Fibroblast of mammary gland (primary cell): Measurements from ENCODE around the gene RTL9.

ENCODE experiments used
- DNase-seq: peaks from one replicate; pipeline ENCODE4 v3.0.0-alpha.2; 2010; ENCODE audit warnings: low read depth
- H3K4me3 ChIP-seq: 2 replicates; pipeline ENCODE4 v1.5.1; 2011; ENCODE audit warnings: low read depth, mild to moderate bottlenecking, low read length, moderate library complexity; ENCODE audit not compliant: control insufficient read depth
- TF ChIP-seq, protein P1 (sequence below): conservative IDR thresholded peaks from 2 replicates; pipeline ENCODE4 v1.5.1; 2011; ENCODE audit warnings: low read depth, low read length, inconsistent platforms; ENCODE audit not compliant: control insufficient read depth, insufficient read depth

The RTL9 gene

DNA sequence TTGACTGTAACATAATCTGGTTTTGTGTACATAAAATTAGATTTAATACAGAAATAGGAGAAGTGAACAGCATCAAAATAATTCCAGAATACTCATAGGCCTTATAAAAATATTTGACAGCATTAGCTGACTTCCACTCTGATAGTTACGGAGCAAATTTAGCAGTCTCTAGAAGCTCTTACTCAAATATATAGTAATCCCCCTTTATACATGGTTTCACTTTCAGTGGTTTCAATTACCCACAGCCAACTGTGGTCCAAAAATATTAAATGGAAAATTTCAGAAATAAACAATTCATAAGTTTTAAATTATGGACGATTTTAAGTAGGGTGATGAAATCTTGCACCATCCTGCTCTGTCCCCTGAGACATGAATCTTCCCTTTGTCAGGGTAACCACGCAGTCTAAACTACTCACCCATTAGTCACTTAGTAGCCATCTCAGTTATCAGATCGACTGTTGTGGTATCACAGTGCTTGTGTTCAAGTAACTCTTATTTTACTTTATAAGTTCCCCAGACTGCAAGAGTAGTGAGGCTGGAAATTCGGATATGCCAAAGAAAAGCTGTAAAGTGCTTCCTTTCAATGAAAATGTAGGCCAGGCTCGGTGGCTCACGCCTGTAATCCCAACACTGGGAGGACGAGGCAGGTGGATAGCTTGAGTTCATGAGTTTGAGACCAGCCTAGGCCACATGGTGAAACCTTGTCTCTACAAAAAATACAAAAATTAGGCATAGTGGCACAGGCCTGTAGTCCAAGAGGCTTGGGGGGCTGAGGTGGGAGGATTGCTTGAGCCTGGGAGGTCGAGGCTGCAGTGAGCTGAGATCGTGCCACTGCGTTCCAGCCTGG is 17.2 kb upstream of the RTL9 start:
- DNase-seq = peak; percentile 94
- H3K4me3 ChIP-seq = no peak overlapping the region
- TF ChIP-seq, protein P1, sequence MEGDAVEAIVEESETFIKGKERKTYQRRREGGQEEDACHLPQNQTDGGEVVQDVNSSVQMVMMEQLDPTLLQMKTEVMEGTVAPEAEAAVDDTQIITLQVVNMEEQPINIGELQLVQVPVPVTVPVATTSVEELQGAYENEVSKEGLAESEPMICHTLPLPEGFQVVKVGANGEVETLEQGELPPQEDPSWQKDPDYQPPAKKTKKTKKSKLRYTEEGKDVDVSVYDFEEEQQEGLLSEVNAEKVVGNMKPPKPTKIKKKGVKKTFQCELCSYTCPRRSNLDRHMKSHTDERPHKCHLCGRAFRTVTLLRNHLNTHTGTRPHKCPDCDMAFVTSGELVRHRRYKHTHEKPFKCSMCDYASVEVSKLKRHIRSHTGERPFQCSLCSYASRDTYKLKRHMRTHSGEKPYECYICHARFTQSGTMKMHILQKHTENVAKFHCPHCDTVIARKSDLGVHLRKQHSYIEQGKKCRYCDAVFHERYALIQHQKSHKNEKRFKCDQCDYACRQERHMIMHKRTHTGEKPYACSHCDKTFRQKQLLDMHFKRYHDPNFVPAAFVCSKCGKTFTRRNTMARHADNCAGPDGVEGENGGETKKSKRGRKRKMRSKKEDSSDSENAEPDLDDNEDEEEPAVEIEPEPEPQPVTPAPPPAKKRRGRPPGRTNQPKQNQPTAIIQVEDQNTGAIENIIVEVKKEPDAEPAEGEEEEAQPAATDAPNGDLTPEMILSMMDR = no peak

DNA sequence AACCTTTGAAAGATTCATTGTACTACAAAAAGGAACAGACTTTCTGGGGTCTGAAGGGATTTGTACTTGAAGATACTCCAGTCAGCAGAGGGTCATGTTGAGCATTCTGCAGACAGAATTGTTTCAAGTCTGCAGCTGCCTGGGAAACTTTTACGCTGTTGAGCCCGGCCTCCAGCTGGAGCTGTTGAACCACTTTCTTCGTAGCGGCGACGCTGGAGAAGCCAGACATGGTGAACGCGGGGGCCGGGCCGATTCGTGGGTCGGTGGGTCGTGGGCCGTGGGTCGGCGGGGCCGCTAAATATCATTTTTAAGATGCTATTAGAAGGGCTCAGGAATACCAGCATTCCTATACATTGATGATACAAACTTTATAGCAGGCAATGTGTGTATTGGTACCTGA is 12.0 kb upstream of the RTL9 start:
- TF ChIP-seq, protein P1 = no peak
- no peak overlapping the region for H3K4me3 ChIP-seq
- no peak for DNase-seq

DNA sequence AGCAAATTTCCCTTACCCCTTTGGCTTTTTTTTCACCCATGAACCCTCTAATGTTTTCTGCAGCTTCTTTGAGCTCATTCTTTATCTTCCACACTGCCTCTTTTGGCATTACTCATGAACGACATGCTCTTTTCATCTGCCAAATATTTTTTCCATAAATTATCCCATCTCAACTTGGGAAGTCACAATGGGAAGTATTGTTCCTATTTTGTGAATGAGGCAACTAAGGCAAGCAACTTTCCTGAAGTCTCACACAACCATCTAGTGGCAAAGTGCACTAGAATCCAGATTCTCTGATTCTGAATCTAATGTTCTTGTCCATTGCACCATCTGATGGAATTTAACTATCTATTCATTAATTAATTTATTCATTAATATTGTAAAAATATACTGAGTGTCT is 625 bp downstream of the RTL9 start:
- peak; percentile 8 for DNase-seq
- no peak overlapping the region for H3K4me3 ChIP-seq
- TF ChIP-seq, protein P1 = no peak

DNA sequence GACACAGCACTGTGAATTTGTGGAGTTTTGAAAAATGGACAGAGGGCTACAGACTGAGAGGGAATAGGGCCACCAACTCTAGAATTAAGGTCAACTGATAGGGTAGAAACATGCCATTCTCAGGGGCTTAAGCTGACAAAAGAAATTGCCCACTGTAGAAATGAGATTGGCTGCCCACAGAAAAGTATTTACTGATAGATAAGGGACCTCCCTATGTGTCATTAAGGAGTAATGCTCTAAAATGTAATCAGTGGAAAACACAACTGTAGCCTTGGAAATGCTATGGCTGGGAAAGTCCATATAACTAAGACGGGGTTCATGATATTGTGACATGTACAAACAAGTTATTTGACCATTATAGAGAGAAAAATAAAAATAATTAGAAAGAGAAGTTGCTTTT is 4.6 kb downstream of the RTL9 start:
- no peak overlapping the region for H3K4me3 ChIP-seq
- DNase-seq = no peak
- TF ChIP-seq, protein P1 = no peak

DNA sequence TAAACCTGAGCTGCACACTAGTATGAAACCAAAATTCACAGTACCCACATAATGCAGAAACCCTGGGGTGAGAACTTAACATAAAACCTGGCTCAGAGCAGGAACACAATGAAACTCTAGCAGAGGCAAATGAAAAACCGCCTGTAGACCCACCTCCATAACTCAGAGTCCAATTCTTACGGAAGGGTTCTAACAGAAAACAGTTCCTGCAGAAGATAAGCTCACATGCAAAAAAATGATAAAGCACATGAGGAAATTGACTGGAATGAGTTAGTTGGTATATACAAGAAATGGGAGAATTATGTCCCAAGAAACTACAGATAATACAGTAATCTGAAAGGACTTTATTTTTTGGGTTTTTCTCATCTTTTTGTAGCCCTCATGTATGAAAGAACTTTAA is 14.7 kb downstream of the RTL9 start:
- H3K4me3 ChIP-seq = no peak overlapping the region
- DNase-seq = no peak
- TF ChIP-seq, protein P1 = no peak

DNA sequence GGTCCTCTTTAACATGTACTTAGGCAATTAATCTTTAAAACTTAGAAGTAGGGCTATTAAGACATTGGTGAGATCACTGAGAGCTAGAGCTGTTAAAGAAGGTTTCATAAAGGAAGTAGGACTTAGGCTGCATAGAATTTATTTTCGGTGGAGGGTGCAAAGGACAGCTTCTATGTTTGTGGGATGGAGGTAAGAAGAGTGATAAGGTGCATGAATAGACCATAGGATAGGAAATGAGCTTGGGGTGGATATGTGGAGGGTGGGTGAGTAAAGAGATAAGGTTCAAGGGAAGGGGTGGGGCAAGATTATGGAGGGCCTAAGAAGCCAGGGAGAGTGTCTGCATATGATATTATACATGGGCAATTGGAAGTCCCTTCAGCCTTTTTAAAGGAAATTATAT is 15.9 kb downstream of the RTL9 start:
- DNase-seq = no peak

More for the DNA sequence above, 15.9 kb downstream of the RTL9 start:
- TF ChIP-seq, protein P1 = no peak
- H3K4me3 ChIP-seq = no peak overlapping the region
